GM18499 (cell line): ENCODE results near the gene INPP4A.
"Not testable (repeated sequence)": the region's sequence is repeated elsewhere in the genome, so short reads cannot be mapped to it uniquely, and the experiment has no call there.

Experiments used
- ATAC-seq: cut with Tn5 transposase; IDR thresholded peaks from one replicate; pipeline ENCODE4 v1.9.1; 2021; ENCODE audit warnings: moderate number of reproducible peaks; ENCODE audit not compliant: insufficient read depth, unreplicated experiment

Gene INPP4A

GRCh38 chr2:98444436-98445176, at the start of gene INPP4A:
Gene INPP4A, plus strand, starts transcription at chr2:98444858. Its CDS starts 75,191 bp downstream, at chr2:98520049.
- ATAC-seq: peak; percentile 29

GRCh38 chr2:98395977-98396376, 48.7 kb upstream of the INPP4A start:
- no peak for ATAC-seq

GRCh38 chr2:98396745-98397355, 47.8 kb upstream of the INPP4A start:
- no peak for ATAC-seq

GRCh38 chr2:98399140-98399539, 45.5 kb upstream of the INPP4A start:
- ATAC-seq: no peak

- no peak for ATAC-seq
These were observed 40.8 kb upstream of the INPP4A start for GRCh38 chr2:98403878-98404277.

GRCh38 chr2:98404556-98405250, 40.0 kb upstream of the INPP4A start:
- no peak for ATAC-seq

- ATAC-seq: no peak
These were observed 39.4 kb upstream of the INPP4A start for GRCh38 chr2:98405301-98405700.

- ATAC-seq: no peak
These were observed 36.5 kb upstream of the INPP4A start for GRCh38 chr2:98408155-98408554.

GRCh38 chr2:98412751-98413458, 31.8 kb upstream of the INPP4A start:
- ATAC-seq: no peak

GRCh38 chr2:98414246-98414645, 30.4 kb upstream of the INPP4A start:
- ATAC-seq: not testable (repeated sequence)

GRCh38 chr2:98415719-98416248, 28.9 kb upstream of the INPP4A start:
- not testable (repeated sequence) for ATAC-seq

- no peak for ATAC-seq
These were observed 28.1 kb upstream of the INPP4A start for GRCh38 chr2:98416383-98417159.

GRCh38 chr2:98419544-98419943, 25.1 kb upstream of the INPP4A start:
- no peak for ATAC-seq

GRCh38 chr2:98419977-98420725, 24.5 kb upstream of the INPP4A start:
- ATAC-seq: no peak

- ATAC-seq: no peak
These were observed 22.2 kb upstream of the INPP4A start for GRCh38 chr2:98422449-98422848.

GRCh38 chr2:98426771-98427170, 17.9 kb upstream of the INPP4A start:
- ATAC-seq: no peak

- no peak for ATAC-seq
These were observed 12.5 kb upstream of the INPP4A start for GRCh38 chr2:98432145-98432544.

- no peak for ATAC-seq
These were observed 11.2 kb upstream of the INPP4A start for GRCh38 chr2:98433363-98433964.

- no peak for ATAC-seq
These were observed 10.2 kb upstream of the INPP4A start for GRCh38 chr2:98434492-98434891.
